HepG2 (cell line): Measurements from ENCODE around the gene RRAGA. TPM values are rescaled to one million over a fixed set of nuclear protein-coding genes. Genes with fewer than 3 reads are reported as not detected.

Experiments used
- ADNP ChIP-seq: sonication (generic); formaldehyde crosslinking; IDR thresholded peaks from 2 replicates; pipeline ENCODE4 v1.4.0; 2020; ENCODE audit warnings: missing genetic modification reagents
- ARHGAP35 ChIP-seq: sonication (generic); formaldehyde crosslinking; IDR thresholded peaks from 2 replicates; pipeline ENCODE4 v1.9.0; 2022; ENCODE audit warnings: mild to moderate bottlenecking, inconsistent platforms, moderate library complexity, missing genetic modification reagents, borderline replicate concordance
- ARID2 ChIP-seq: sonication (generic); formaldehyde crosslinking; IDR thresholded peaks from 2 replicates; pipeline ENCODE4 v1.8.1; 2022; ENCODE audit warnings: mild to moderate bottlenecking, missing genetic modification reagents, borderline replicate concordance
- ATF7 ChIP-seq, 2 experiments: fragments of 450-650 bp in 1 of 2; sonication (generic) in 1 of 2; formaldehyde crosslinking in 1 of 2; IDR thresholded peaks; 2 replicates each; pipeline versions ENCODE4 v1.4.0 to v1.6.1; 2016 to 2020; ENCODE audit warnings: antibody characterized with exemption in 1 of 2, mild to moderate bottlenecking in 1 of 2, missing genetic modification reagents in 1 of 2
- CCAR2 ChIP-seq: fragments of 200-400 bp; formaldehyde crosslinking; optimal IDR thresholded peaks from 2 replicates; pipeline ENCODE3; 2018; ENCODE audit warnings: low read depth, mild to moderate bottlenecking, low read length, moderate library complexity
- CHCHD3 ChIP-seq: sonication (generic); formaldehyde crosslinking; IDR thresholded peaks from 2 replicates; pipeline ENCODE4 v1.8.0; 2022; ENCODE audit warnings: mild to moderate bottlenecking, missing genetic modification reagents, moderate library complexity
- HINFP ChIP-seq: sonication (generic); formaldehyde crosslinking; IDR thresholded peaks from 2 replicates; pipeline ENCODE4 v1.4.0; 2020; ENCODE audit warnings: low read depth, mild to moderate bottlenecking, missing genetic modification reagents
- NFYB ChIP-seq: sonication (generic); formaldehyde crosslinking; IDR thresholded peaks from 2 replicates; pipeline ENCODE4 v1.4.0; 2020; ENCODE audit warnings: missing genetic modification reagents
- PLRG1 ChIP-seq: fragments of 450-650 bp; conservative IDR thresholded peaks from 2 replicates; pipeline ENCODE4 v1.6.1; 2016
- TCF12 ChIP-seq, 2 experiments: fragments of 450-650 bp in 1 of 2; sonication (generic) in 1 of 2; formaldehyde crosslinking in 1 of 2; IDR thresholded peaks; 2 replicates each; pipeline versions ENCODE4 v1.6.1 to v1.8.0; 2017 to 2022; ENCODE audit warnings: antibody characterized with exemption in 1 of 2, mild to moderate bottlenecking in 1 of 2, missing genetic modification reagents in 1 of 2, moderate library complexity in 1 of 2
- ZFP62 ChIP-seq: sonication (generic); formaldehyde crosslinking; IDR thresholded peaks from 2 replicates; pipeline ENCODE4 v1.4.0; 2020; ENCODE audit warnings: missing genetic modification reagents
- ZNF407 ChIP-seq: sonication (generic); formaldehyde crosslinking; IDR thresholded peaks from one replicate; pipeline ENCODE4 v1.5.1; 2020; ENCODE audit warnings: mild to moderate bottlenecking, missing genetic modification reagents; ENCODE audit errors: not compliant biosample characterization
- ZNF570 ChIP-seq: sonication (generic); formaldehyde crosslinking; IDR thresholded peaks from 2 replicates; pipeline ENCODE4 v1.4.0; 2020; ENCODE audit warnings: mild to moderate bottlenecking, missing genetic modification reagents, borderline replicate concordance
- ZNF724P ChIP-seq: sonication (generic); formaldehyde crosslinking; IDR thresholded peaks from 2 replicates; pipeline ENCODE4 v1.8.0; 2022; ENCODE audit warnings: missing genetic modification reagents, borderline replicate concordance
- ZNF790 ChIP-seq: sonication (generic); formaldehyde crosslinking; IDR thresholded peaks from 2 replicates; pipeline ENCODE4 v1.8.0; 2022; ENCODE audit warnings: missing genetic modification reagents, mild to moderate bottlenecking, borderline replicate concordance
- polyA plus RNA-seq, 8 experiments: library from polyadenylated mRNA; depleted of rRNA in 3 of 8; stranded (reverse) in 7 of 8; unstranded in 1 of 8; fragments of >200 nt; fragmentation: Illumina TruSeq in 4 of 8; extraction: Trizol in 4 of 8; gene quantifications; 2 replicates each; pipeline versions ENCODE4 v1.2.1 to v1.2.3, GENCODE V29; 2011 to 2016; ENCODE audit warnings: low read depth in 4 of 8, missing spikeins in 1 of 8, mixed read lengths in 1 of 8; ENCODE audit not compliant: insufficient read depth in 1 of 8
- total RNA-seq, 5 experiments: library from RNA; depleted of rRNA; stranded (reverse); fragments of >200 nt; fragmentation: Illumina TruSeq; extraction: Trizol; gene quantifications; 2 replicates each; pipeline ENCODE4 v1.2.3, GENCODE V29; 2016; ENCODE audit warnings: low read depth in 1 of 5

Gene RRAGA
- total and polyA plus RNA-seq, 2 of the 13 experiments (the other 11 are each of a cell fraction or from before 2014, with no cell fraction given), result 37.5 to 118 TPM

- TF ChIP-seq ZNF407 (peak; percentile 66), PLRG1 (no peak), ZNF724P (CRISPR knock-in tag) (no peak; the same call in 1 of the 2 replicates), ATF7 (IDR thresholded peaks at IDR 0.05) (no peak), ATF7 (CRISPR knock-in tag; IDR thresholded peaks at IDR 0.05) (no peak), HINFP (CRISPR knock-in tag) (0 out of 2 replicates have a peak, but pooled peaks have one; percentile 53), CCAR2 (no peak), ARHGAP35 (CRISPR knock-in tag) (no peak; the same call in 1 of the 2 replicates), TCF12 (IDR thresholded peaks at IDR 0.05) (no peak), TCF12 (CRISPR knock-in tag; IDR thresholded peaks at IDR 0.05) (no peak; the same call in 1 of the 2 replicates), ZNF570 (CRISPR knock-in tag) (no peak), ADNP (0 out of 2 replicates have a peak, but pooled peaks have one; percentile 20), ZNF790 (CRISPR knock-in tag) (peak; percentile 89; the same call in 1 of the 2 replicates), CHCHD3 (CRISPR knock-in tag) (no peak), ARID2 (no peak), ZFP62 (CRISPR knock-in tag) (no peak), NFYB (CRISPR knock-in tag) (no peak; the same call in 1 of the 2 replicates)
Observed at GRCh38 chr9:19048966-19049916, at the start of gene RRAGA (continued).
